Suppressor macrophage treated with lipopolysaccharide for 1 hour (primary cell): ENCODE results near the gene ENO1.

Experiments used
- DNase-seq, 3 donors: peaks; one replicate each; pipeline ENCODE4 v3.0.0-alpha.2; 2020 to 2022

The ENO1 gene

GRCh38 chr1:8892026-8892425 lies 13.5 kb upstream of the ENO1 start:
- DNase-seq, result no peak

DNA sequence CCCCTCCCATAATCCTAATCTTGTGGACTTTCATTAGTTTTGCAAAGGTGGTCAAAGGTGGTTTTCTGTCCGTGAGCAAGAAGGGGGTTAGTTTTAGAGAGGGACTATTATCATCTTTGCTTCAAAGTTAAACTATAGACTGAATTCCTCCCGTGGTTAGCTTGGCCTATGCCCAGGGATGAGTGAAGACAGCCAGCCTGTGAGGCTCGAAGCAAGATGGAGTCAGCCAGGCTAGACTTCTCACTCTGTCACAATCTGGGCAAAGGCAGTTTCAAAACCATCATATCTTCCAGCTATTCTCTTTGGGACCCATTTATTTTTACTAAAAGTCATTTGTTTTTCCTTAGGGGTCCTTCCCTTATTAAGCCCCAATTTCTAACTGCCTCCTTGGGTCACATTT lies 12.9 kb upstream of the ENO1 start:
- DNase-seq, result no peak

- peak; percentile 74 to 81 (median 76) for DNase-seq
Measured at GRCh38 chr1:8889925-8890785, 11.7 kb upstream of the ENO1 start.

- no peak for DNase-seq
Measured at GRCh38 chr1:8889103-8889846, 10.8 kb upstream of the ENO1 start.

GRCh38 chr1:8886589-8886988 lies 8.1 kb upstream of the ENO1 start:
- DNase-seq, result no peak

DNA sequence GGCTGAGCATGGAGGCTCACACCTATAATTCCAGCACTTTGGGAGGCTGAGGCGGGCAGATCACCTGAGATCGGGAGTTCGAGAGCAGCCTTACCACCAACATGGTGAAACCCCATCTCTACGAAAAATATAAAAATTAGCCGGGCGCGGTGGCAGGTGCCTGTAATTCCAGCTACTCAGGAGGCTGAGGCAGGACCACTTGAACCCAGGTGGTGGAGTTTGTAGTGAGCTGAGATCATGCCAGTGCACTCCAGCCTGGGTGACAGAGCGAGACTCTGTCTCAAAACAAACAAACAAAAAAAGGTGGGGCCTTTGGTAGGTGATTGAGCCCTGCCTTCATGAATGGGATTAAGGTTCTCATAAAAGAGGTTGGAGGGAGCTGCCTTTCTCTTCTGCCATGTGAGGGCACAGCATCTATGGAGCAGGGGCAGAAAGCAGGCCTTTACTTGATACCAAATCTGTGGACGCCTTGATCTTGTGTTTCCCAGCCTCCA lies 7.6 kb upstream of the ENO1 start:
- DNase-seq, result peak in 1 of 3 donors; percentile 14

DNA sequence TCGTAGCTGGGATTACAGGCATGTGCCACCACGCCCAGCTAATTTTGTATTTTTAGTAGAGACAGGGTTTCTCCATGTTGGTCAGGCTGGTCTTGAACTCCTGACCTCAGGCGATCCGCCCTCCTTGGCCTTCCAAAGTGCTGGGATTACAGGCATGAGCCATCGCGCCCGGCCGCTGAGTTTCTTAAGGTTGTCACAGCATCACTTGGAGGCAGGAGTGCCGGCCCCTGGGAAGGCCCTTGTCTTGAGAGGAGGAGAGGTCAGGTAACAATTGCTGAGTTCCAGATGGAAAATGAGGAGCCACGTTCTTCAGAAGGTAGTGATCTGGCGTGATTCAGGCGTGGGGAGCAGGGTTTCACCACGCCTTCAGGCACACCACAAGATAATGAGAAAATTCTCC lies 5.6 kb upstream of the ENO1 start:
- DNase-seq, result peak in 1 of 3 donors; percentile 9

- peak in 1 of 3 donors; percentile 18 for DNase-seq
Measured at GRCh38 chr1:8883491-8883890, 5.0 kb upstream of the ENO1 start.

- DNase-seq, result peak; percentile 76 to 87 (median 87)
Measured at GRCh38 chr1:8879922-8880676, 1.6 kb upstream of the ENO1 start.

DNA sequence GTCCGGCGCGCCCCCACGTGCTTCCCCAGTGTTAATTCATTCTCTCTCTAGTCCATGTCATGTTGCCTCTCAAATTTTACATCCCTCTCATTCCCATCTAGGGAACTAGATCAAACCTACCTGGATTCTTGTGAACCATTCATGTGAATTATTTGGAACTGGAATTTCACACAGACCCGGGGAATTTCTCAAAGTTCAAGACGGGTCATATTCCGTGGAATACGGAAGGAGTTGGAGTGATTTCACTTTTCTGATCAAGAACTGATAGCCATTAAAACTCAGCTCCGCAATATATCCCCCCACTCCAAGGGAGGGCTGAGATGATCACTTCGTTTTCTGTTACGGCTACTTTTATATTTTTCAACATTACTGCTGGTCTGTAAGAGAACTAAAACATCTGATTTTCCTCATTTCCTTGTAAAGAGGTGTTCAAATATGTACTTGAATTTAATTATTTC lies 1.0 kb upstream of the ENO1 start:
- peak; percentile 36 to 49 (median 43) for DNase-seq

- DNase-seq, result peak; percentile 98 to 99 (median 99)
Measured at GRCh38 chr1:8878698-8879463, 395 bp upstream of the ENO1 start.

- DNase-seq, result no peak
Measured at GRCh38 chr1:8876087-8876486, 2.4 kb downstream of the ENO1 start.

GRCh38 chr1:8875216-8875861 lies 3.1 kb downstream of the ENO1 start:
- peak; percentile 53 to 72 (median 68) for DNase-seq

DNA sequence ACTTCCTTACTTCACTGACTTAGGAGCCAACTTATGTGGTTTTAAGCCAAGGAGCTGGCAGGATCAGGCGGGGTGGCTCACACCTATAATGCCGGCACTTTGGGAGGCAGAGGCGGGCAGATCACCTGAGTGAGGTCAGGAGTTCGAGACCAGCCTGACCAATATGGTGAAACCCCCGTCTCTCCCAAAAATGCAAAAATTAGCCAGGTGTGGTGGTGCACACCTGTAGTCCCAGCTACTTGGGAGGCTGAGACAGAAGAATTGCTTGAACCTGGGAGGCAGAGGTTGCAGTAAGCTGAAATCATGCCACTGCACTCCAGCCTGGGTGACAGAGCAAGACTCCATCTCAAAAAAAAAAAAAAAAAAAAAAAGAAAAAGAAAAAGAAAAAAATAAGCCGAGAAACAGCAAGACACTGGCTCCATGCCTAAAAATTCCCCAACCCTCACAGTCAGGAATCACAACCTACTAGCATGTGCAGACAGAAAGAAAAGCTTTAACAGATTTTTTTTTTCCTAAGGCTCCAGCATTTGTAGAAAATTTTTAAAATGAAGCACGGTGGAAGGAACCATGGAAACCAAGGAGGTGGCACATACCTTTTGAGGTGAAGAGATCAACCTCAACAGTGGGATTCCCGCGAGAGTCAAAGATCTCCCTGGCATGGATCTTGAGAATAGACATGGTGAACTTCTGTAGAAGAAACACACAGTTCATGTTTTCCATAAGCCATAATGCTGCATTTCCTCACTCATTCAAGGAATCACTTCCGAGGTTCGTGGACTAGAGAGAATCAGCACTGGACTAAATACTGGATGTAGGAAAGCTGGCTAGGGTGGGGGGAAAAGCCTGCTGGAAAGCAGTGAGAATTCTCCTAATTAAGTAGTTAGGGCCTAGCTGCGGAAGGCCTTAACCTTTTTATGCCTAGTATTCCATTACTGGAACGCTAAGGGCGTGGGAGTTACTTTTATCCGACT lies 4.0 kb downstream of the ENO1 start:
- no peak for DNase-seq

DNA sequence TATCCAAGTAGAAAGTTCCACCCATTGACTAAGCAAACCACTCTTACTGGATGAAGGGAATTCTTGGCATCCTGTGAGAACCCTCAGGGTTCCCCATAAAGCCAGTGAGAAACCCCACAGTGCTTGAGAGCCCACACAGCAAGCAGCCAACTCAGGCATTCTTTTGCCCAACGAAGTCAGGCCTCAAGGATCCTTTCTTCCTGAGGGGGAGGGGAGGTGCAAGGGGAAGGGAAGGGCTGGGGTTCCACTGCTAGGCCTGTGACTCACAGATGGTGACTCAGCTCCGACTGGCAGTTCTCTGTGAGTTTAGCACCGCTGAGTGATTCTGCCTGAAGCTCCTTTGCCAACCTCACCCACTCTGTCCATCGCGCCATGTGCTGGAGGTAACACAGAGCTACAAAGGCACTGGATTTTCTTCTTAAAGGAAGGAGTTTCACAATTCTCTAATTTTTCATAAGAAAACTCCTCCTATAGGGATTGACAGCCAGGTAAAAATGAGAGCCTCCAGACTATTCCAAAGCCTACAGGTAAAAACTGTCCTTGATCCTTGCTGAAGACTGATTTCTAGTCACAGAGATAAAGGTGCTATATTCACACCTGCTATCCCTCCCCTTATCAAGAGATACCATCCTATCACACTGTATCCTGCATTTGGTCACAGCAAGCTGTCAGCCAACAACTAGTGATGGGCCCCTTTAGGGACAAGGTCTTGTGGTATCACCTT lies 4.8 kb downstream of the ENO1 start:
- peak; percentile 96 to 98 (median 98) for DNase-seq

- DNase-seq, result no peak
Measured at GRCh38 chr1:8873001-8873400, 5.5 kb downstream of the ENO1 start.

DNA sequence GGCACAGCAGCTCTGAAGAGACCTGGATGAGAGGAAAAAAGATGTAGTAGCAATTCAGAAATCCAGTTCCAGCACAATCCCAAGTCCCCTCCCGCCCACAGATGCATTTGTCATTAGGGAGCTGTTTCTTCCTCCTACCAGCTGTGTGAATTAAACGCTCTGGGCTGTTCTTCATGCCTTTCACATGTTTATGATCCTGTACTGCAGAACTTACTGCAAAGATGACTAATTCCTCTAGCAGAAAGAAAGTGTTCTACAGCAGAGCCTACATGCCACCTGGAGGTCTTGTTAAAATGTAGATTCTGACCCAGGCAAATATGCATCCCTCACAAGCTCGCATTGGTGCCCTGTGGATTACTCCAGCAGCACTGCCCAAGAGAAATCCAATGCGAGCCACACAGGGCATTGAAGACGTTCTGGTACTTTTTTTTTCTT lies 6.5 kb downstream of the ENO1 start:
- DNase-seq, result peak; percentile 56 to 68 (median 67)

- no peak for DNase-seq
Measured at GRCh38 chr1:8871539-8871935, 6.9 kb downstream of the ENO1 start.
